CD4-positive, CD25-positive, alpha-beta regulatory T cell (primary cell): Measurements from ENCODE around the gene ZIC1. TPM values are rescaled to one million over a fixed set of nuclear protein-coding genes. Genes with fewer than 3 reads are reported as not detected.

Source experiments
- ATAC-seq, 2 donors: fragments of 150-1000 bp; cut with Tn5 transposase; one replicate each; pipeline ENCODE4 v1.10.0; 2021; ENCODE audit warnings: low read depth in 2 of 2, moderate number of reproducible peaks in 2 of 2, moderate library complexity in 1 of 2
- DNase-seq, 3 donors: peaks; one replicate each; pipeline versions ENCODE4 v3.0.0 to v3.0.0-alpha.2; 2012 to 2022; ENCODE audit warnings: mixed read lengths in 1 of 3
- H3K27ac ChIP-seq: one replicate; pipeline ENCODE4 v1.7.0; 2013; ENCODE audit warnings: mild to moderate bottlenecking, low read length; ENCODE audit not compliant: insufficient read depth, poor library complexity, severe bottlenecking
- H3K27me3 ChIP-seq: one replicate; pipeline ENCODE4 v1.7.0; 2013; ENCODE audit warnings: low read length; ENCODE audit not compliant: control insufficient read depth, insufficient read depth
- H3K36me3 ChIP-seq: one replicate; pipeline ENCODE4 v1.7.0; 2013; ENCODE audit warnings: mild to moderate bottlenecking, low read length, moderate library complexity; ENCODE audit not compliant: control insufficient read depth, insufficient read depth
- H3K4me1 ChIP-seq: 2 replicates; pipeline ENCODE4 v1.7.0; 2013; ENCODE audit warnings: mild to moderate bottlenecking, low read length; ENCODE audit not compliant: insufficient read depth, control insufficient read depth, poor library complexity, severe bottlenecking
- H3K4me3 ChIP-seq: one replicate; pipeline ENCODE4 v1.7.0; 2013; ENCODE audit warnings: low read depth, mild to moderate bottlenecking, low read length, moderate library complexity
- H3K9me3 ChIP-seq, 2 experiments: 1 replicate in 1 of 2; 2 replicates in 1 of 2; pipeline ENCODE4 v1.7.0; 2013; ENCODE audit warnings: low read length in 2 of 2, mild to moderate bottlenecking in 1 of 2, moderate library complexity in 1 of 2; ENCODE audit not compliant: control insufficient read depth in 2 of 2
- H3K27ac Mint-ChIP-seq, 3 donors: one replicate each; pipeline ENCODE4 v1.8.0; 2020 to 2022; ENCODE audit warnings: mild to moderate bottlenecking in 3 of 3, mixed read lengths in 3 of 3, moderate library complexity in 2 of 3
- H3K27me3 Mint-ChIP-seq: one replicate; pipeline ENCODE4 v1.8.0; 2022; ENCODE audit warnings: mild to moderate bottlenecking, mixed read lengths
- H3K36me3 Mint-ChIP-seq: one replicate; pipeline ENCODE4 v1.8.0; 2020; ENCODE audit warnings: mixed read lengths
- H3K4me1 Mint-ChIP-seq, 4 donors: one replicate each; pipeline ENCODE4 v1.8.0; 2020 to 2022; ENCODE audit warnings: mixed read lengths in 4 of 4, mild to moderate bottlenecking in 1 of 4
- H3K4me3 Mint-ChIP-seq, 4 donors: one replicate each; pipeline ENCODE4 v1.8.0; 2020 to 2022; ENCODE audit warnings: mild to moderate bottlenecking in 4 of 4, mixed read lengths in 4 of 4, moderate library complexity in 3 of 4
- H3K9me3 Mint-ChIP-seq, 7 donors: one replicate each; pipeline ENCODE4 v1.8.0; 2020 to 2022; ENCODE audit warnings: mixed read lengths in 7 of 7, mild to moderate bottlenecking in 3 of 7, moderate library complexity in 2 of 7
- polyA plus RNA-seq, 4 donors: library from polyadenylated mRNA; unstranded; fragments of 300-500 nt; fragmentation: Illumina TruSeq; gene quantifications; one replicate each; pipeline ENCODE4 v1.2.3, GENCODE V29; 2021
- total RNA-seq: library from RNA; stranded (reverse); gene quantifications from one replicate; pipeline ENCODE4 v1.2.3, GENCODE V29; 2022

Gene ZIC1
- total and polyA plus RNA-seq, 5 donors from 2014 or later: not detected

DNA sequence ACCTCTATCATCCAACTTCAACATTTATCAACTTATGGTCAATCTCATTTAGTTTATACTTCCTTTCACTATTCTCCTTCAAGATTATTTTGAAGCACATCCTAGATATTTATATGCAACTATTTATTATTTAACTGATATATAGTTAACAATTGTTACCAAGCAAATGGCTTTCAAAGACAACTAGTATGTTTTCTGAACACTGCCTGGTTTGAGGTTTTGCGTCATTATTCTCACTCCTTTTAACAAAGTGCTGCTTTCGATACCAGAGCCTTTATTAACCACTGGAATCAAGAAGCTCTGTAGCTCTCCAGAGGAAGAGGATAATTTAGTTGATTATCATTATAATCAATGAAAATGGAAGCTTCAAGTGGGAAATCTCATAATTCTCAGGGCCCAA, 19.6 kb downstream of the ZIC1 start:
- no peak overlapping the region for H3K4me3 Mint-ChIP-seq
- no peak overlapping the region for H3K27ac Mint-ChIP-seq
- Histone ChIP-seq H3K4me3 (no peak overlapping the region), H3K27ac (no peak overlapping the region), H3K4me1 (no peaks in the 10 kb centered on the region), H3K36me3 (no peaks in the 10 kb centered on the region), H3K9me3 (peaks cover 0 to 2% of the 10 kb centered on the region in 2 experiments), H3K27me3 (peaks cover 9% of the 10 kb centered on the region)
- ATAC-seq (no peak), DNase-seq (no peak)
- H3K4me1 Mint-ChIP-seq: no peaks in the 10 kb centered on the region
- H3K36me3 Mint-ChIP-seq: no peaks in the 10 kb centered on the region
- peaks cover 0 to 4% (median 3%) of the 10 kb centered on the region in 7 donors for H3K9me3 Mint-ChIP-seq
- H3K27me3 Mint-ChIP-seq: peaks cover 16% of the 10 kb centered on the region

DNA sequence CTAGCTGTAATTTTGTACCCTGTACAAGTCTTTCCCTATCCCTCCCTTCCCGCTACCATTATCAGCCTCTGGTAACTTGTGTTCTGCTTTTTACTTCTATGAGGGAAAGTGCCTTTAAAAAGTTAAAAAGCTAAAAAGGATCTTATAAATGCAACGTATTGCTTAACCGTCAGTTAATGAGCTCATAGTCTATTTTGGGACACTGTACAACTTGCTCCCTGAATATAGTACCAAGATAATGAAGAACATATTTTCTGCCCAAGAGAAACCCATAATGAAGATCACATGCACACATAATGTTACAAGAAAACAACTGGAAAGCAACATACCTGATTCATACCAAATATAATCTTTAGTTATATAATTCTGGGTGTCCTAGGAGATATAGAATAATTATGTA, 22.6 kb downstream of the ZIC1 start:
- no peak for DNase-seq
- Histone ChIP-seq H3K9me3 (no peaks in the 10 kb centered on the region), H3K27ac (no peak overlapping the region), H3K4me1 (no peaks in the 10 kb centered on the region), H3K36me3 (no peaks in the 10 kb centered on the region), H3K4me3 (no peak overlapping the region), H3K27me3 (no peaks in the 10 kb centered on the region)
- Mint-ChIP-seq H3K9me3 (peaks cover 0 to 5% (median 3%) of the 10 kb centered on the region in 7 donors), H3K36me3 (no peaks in the 10 kb centered on the region), H3K4me1 (no peaks in the 10 kb centered on the region), H3K27me3 (no peaks in the 10 kb centered on the region), H3K27ac (no peak overlapping the region), H3K4me3 (no peak overlapping the region)
- no peak for ATAC-seq

DNA sequence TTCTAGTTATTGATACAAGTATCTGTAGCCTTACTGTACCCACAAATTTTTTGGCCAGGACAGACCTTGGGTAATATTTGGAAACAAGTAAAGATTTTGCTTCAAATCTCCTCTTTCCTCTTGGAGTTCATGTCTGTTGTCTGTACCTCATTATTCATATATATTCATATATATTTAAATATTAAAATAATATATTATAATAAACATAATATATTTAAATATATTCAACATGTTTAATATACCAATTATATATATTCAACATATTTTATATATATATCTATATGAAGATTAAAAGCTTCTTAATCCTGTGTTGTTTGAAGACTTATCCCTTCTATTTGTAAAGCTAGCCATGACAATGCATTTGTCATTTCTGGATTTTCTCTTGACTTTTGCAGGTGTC, 38.1 kb downstream of the ZIC1 start:
- no peak overlapping the region for H3K27ac Mint-ChIP-seq
- Histone ChIP-seq H3K27me3 (no peaks in the 10 kb centered on the region), H3K4me1 (no peaks in the 10 kb centered on the region), H3K27ac (no peak overlapping the region), H3K36me3 (no peaks in the 10 kb centered on the region), H3K9me3 (no peaks in the 10 kb centered on the region), H3K4me3 (no peak overlapping the region)
- no peak overlapping the region for H3K4me3 Mint-ChIP-seq
- ATAC-seq (no peak), DNase-seq (no peak)
- H3K9me3 Mint-ChIP-seq: peaks cover 0 to 7% (median 3%) of the 10 kb centered on the region in 7 donors
- no peaks in the 10 kb centered on the region for H3K4me1 Mint-ChIP-seq
- H3K36me3 Mint-ChIP-seq: no peaks in the 10 kb centered on the region
- H3K27me3 Mint-ChIP-seq: no peaks in the 10 kb centered on the region

DNA sequence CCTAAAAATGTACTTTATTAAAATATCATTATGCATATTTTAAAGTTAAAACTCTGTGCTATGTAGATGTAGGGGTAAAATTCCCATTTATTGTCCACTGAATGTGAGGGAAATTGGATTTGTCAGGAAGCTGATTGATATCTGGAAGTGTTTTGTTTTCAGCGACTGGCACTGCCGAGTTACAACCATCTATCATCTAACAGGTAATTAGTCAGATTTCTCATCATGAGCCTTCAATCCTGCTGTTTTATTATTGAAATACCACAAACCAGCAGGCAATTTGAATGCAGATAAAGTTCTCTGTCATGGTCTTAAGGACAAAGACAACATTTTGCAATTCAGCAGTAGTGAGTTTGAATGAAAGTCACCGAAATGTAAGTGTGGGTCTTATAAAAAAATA, 40.5 kb downstream of the ZIC1 start:
- Mint-ChIP-seq H3K27me3 (peaks cover 4% of the 10 kb centered on the region), H3K4me3 (no peak overlapping the region), H3K27ac (no peak overlapping the region), H3K36me3 (no peaks in the 10 kb centered on the region), H3K9me3 (peaks cover 0 to 4% (median 0%) of the 10 kb centered on the region in 7 donors), H3K4me1 (no peaks in the 10 kb centered on the region)
- no peak for ATAC-seq
- no peaks in the 10 kb centered on the region for H3K4me1 ChIP-seq
- H3K9me3 ChIP-seq: no peaks in the 10 kb centered on the region
- no peak overlapping the region for H3K4me3 ChIP-seq
- H3K27me3 ChIP-seq: no peaks in the 10 kb centered on the region
- no peaks in the 10 kb centered on the region for H3K36me3 ChIP-seq
- no peak for DNase-seq
- H3K27ac ChIP-seq: no peak overlapping the region

DNA sequence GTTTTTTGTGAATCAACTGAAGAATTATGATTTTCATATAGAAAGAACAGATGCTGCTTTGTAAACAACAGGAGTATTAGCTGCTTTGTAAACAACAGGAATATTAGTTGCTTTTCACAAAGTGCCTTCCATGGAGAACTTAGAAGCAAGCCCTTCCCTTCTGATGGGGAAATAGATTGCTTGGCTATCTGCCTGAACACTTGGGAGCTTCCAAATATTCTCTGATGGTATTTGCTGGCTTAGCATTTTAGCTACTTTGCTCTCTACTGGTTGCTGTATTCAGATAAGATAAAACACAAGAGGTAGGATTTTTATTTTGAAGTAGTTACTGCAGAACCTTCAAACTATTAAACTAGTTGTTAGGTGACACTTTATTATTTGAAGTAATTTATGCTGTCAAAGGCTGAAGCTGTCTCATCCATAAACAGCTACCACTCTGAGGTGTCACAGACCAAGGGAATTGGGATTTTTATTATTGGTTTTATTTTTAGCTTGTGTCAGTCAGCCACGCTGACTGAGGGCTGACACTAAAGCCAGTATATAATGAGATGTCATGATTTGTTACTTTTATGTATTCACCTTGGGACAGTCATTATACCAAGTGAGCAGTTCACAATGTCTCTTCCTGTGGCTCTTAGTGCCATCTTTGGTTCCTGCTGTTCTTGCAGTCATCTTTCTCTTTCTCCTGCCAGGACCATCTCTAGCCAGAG, 50.0 kb downstream of the ZIC1 start:
- H3K27ac ChIP-seq: no peak overlapping the region
- no peaks in the 10 kb centered on the region for H3K9me3 ChIP-seq
- Mint-ChIP-seq H3K9me3 (peaks cover 0 to 13% (median 0%) of the 10 kb centered on the region in 7 donors), H3K27ac (no peak overlapping the region), H3K36me3 (no peaks in the 10 kb centered on the region), H3K4me3 (no peak overlapping the region), H3K27me3 (peaks cover 3% of the 10 kb centered on the region), H3K4me1 (no peaks in the 10 kb centered on the region)
- H3K4me1 ChIP-seq: no peaks in the 10 kb centered on the region
- no peak overlapping the region for H3K4me3 ChIP-seq
- no peaks in the 10 kb centered on the region for H3K36me3 ChIP-seq
- ATAC-seq: no peak
- H3K27me3 ChIP-seq: no peaks in the 10 kb centered on the region
- no peak for DNase-seq

DNA sequence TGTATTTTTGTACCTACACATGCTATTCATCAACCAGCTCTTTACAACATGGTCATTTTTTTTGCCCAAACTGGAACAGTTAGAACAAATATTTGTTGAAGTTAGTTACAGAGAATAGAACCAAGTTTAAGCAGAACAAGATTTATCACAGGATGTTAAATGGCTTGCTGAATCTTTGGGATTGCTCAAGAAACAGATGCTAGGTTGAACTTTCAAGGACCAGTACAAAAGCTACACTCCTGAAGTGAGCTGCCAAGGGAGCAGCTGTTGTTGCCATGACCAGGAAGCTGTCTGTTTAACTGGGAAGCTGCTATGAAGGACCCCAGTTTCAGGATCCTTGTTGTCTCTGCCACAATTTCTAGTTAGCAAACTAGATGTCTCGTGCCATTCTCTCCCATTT, 53.7 kb downstream of the ZIC1 start:
- no peak for DNase-seq
- Mint-ChIP-seq H3K27me3 (no peaks in the 10 kb centered on the region), H3K4me1 (no peaks in the 10 kb centered on the region), H3K36me3 (no peaks in the 10 kb centered on the region), H3K9me3 (peaks cover 0 to 9% (median 3%) of the 10 kb centered on the region in 7 donors), H3K4me3 (no peak overlapping the region), H3K27ac (no peak overlapping the region)
- Histone ChIP-seq H3K36me3 (no peaks in the 10 kb centered on the region), H3K4me1 (no peaks in the 10 kb centered on the region), H3K27ac (no peak overlapping the region), H3K27me3 (no peaks in the 10 kb centered on the region), H3K9me3 (no peaks in the 10 kb centered on the region), H3K4me3 (no peak overlapping the region)
- no peak for ATAC-seq

Other genes with a start within 250 kb of the ZIC1 start
- gene ZIC4, start 2.8 kb upstream of the ZIC1 start, total RNA-seq: not detected
- not detected for gene ZIC4, start 2.8 kb upstream of the ZIC1 start, polyA plus RNA-seq